Colon (tissue), 2 donors: ENCODE data around the gene MRPS9.

Experiments
- FAIRE-seq: peaks from 2 replicates; lab custom pipeline; 2012; peaks lifted over from hg19 to GRCh38; lab: Jason Lieb, UNC
- donor health status: control.
- donor health status: control.

MRPS9 gene

GRCh38 chr2:105078906-105079495 lies 41.1 kb downstream of the MRPS9 start:
- no peak for FAIRE-seq

GRCh38 chr2:105080461-105080860 lies 42.6 kb downstream of the MRPS9 start:
- no peak for FAIRE-seq

- no peak for FAIRE-seq
These were observed 43.2 kb downstream of the MRPS9 start for GRCh38 chr2:105081006-105081601.

- no peak for FAIRE-seq
These were observed 44.2 kb downstream of the MRPS9 start for GRCh38 chr2:105082107-105082506.

GRCh38 chr2:105085525-105085924 lies 47.7 kb downstream of the MRPS9 start:
- FAIRE-seq: no peak

GRCh38 chr2:105087273-105087672 lies 49.4 kb downstream of the MRPS9 start:
- FAIRE-seq: no peak

GRCh38 chr2:105090091-105090490 lies 52.2 kb downstream of the MRPS9 start:
- no peak for FAIRE-seq

- FAIRE-seq: no peak
These were observed 54.9 kb downstream of the MRPS9 start for GRCh38 chr2:105092797-105093196.

GRCh38 chr2:105099153-105099552 lies 61.3 kb downstream of the MRPS9 start:
- FAIRE-seq: no peak

GRCh38 chr2:105100046-105100840 lies 62.4 kb downstream of the MRPS9 start:
- FAIRE-seq: no peak

GRCh38 chr2:105102001-105102400 lies 64.1 kb downstream of the MRPS9 start:
- FAIRE-seq: no peak

- FAIRE-seq: no peak
These were observed 65.1 kb downstream of the MRPS9 start for GRCh38 chr2:105102963-105103421.

- no peak for FAIRE-seq
These were observed 65.6 kb downstream of the MRPS9 start for GRCh38 chr2:105103481-105103880.

GRCh38 chr2:105104208-105104731 lies 66.4 kb downstream of the MRPS9 start:
- no peak for FAIRE-seq

GRCh38 chr2:105110295-105110829 lies 72.5 kb downstream of the MRPS9 start:
- no peak for FAIRE-seq

GRCh38 chr2:105111365-105112150 lies 73.7 kb downstream of the MRPS9 start:
- FAIRE-seq: no peak

GRCh38 chr2:105112345-105112744 lies 74.5 kb downstream of the MRPS9 start:
- FAIRE-seq: no peak

- no peak for FAIRE-seq
These were observed 75.9 kb downstream of the MRPS9 start for GRCh38 chr2:105113616-105114291.

GRCh38 chr2:105114551-105114950 lies 76.7 kb downstream of the MRPS9 start:
- FAIRE-seq: no peak

- no peak for FAIRE-seq
These were observed 78.5 kb downstream of the MRPS9 start for GRCh38 chr2:105116348-105116747.

GRCh38 chr2:105117565-105117964 lies 79.7 kb downstream of the MRPS9 start:
- FAIRE-seq: no peak
